Measurements from ENCODE around the gene FIP1L1.

Gene FIP1L1

DNA sequence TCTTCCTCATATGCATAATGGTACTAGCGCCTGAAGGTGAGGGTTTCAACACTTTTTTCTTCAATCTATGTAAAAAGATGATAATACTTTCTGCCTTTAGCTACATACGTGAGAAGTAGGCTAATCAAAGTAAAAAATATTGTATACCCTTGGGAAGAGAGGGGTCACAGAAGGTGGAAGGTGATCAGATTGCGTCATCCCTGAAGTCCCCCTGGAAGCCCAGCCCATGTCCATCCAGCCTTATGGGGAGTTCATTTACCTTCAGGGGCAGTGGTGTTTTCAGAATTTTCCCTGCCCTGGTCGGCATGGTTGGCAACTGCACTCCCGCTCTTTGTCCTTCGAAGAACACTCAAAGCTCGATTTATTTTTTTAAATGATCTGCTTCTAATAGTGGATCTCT, 129.6 kb downstream of the FIP1L1 start:
- FAIRE-seq, result no peak

DNA sequence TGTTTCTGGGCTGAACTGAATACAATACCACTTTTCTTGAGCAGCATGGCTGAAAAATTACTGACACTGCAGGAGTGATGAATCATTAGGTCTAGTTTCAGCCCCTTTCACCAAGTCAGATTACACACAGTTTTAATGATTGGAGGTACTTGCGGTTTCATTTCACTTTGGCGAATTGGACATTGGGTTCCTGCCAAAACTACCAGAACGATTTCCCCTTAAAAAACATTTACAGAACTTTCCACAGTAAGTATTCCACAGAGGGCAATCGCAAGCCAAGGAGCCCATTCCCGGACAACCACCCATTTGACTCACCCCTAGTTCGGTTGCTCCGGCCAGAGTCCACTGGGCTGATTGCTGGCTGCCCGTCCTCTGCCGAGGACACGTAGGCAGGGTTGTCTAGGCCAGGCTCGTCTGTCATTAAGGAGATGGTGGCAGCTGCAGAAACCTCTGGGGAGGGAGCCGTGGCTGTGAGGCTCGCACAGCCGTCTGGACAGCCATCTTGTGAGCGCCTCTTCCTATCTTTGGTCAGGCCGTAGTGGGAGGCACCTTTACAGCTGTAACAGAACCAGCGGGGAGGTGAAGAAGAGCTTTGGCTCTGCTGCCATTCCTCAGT, 130.3 kb downstream of the FIP1L1 start:
- FAIRE-seq, result no peak

DNA sequence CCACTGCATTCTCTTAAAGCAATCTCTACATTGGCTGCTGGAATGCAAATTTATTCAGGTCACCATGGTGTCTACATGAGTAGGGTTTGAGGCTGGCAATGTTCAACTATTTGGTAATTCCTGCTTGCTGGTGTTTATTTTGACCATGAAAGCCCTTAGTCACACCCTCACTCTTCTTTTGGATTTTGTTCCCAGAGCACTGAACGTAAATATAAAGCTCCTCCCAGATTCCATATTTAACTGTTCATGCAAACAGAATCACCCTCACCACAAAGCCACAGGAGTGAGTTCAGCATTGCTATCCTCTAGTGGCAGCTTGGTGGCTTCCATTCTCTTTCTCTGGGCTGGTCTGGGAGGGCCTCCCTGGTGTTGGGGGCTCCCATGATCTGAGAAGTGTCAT, 131.0 kb downstream of the FIP1L1 start:
- FAIRE-seq, result no peak

DNA sequence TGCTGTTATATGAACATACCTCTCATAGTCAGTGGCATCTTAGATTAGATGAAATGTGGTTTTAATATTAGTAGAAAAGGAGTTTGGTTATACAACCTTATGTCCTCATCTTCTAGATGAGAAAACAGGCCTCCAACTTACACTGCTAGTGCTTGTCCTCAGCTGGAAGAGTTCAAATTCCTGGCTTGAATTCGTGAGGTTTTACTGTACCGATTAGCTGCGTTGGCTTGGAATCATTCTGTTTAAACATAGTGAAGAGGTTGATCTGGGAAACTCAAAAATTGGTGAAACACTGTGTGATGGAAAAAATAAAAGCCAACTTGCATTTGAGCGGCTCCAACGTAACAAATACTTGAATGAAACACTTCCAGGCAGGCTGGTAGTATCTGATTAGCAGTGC, 132.9 kb downstream of the FIP1L1 start:
- no peak for FAIRE-seq
